ENCODE results near the gene FNDC10.

DNA sequence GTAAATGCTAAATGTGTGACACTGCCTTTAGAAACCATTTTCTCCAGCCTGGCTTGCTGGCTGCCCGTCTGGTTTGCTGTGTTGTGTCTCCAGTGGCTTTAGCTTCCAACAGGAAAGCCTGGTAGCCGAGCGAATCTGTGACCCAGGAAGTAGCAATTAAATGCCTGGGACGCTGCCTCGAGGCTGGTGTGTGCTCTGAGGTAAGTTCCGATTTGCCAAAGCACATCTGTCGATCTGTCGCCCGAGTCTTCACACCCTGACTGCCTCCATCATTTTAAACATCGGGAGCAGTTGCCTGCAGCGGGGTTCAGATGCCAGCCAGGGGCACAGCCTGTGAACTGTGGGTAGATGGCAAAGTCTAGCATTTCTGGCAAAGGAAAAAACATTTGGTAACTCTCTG is 17.6 kb upstream of the FNDC10 start:
- TF ChIP-seq EZH2 (IDR thresholded peaks at IDR 0.05; ENCODE audit: borderline replicate concordance, low read length): no peak
- TF ChIP-seq, protein P1, sequence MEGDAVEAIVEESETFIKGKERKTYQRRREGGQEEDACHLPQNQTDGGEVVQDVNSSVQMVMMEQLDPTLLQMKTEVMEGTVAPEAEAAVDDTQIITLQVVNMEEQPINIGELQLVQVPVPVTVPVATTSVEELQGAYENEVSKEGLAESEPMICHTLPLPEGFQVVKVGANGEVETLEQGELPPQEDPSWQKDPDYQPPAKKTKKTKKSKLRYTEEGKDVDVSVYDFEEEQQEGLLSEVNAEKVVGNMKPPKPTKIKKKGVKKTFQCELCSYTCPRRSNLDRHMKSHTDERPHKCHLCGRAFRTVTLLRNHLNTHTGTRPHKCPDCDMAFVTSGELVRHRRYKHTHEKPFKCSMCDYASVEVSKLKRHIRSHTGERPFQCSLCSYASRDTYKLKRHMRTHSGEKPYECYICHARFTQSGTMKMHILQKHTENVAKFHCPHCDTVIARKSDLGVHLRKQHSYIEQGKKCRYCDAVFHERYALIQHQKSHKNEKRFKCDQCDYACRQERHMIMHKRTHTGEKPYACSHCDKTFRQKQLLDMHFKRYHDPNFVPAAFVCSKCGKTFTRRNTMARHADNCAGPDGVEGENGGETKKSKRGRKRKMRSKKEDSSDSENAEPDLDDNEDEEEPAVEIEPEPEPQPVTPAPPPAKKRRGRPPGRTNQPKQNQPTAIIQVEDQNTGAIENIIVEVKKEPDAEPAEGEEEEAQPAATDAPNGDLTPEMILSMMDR (IDR thresholded peaks at IDR 0.05; ENCODE audit: low read length): no peak

Data from OCI-LY1 (cell line).